GM23338 (cell line): ENCODE results near the gene CARD9. TPM values are rescaled to one million over a fixed set of nuclear protein-coding genes. Genes with fewer than 3 reads are reported as not detected.

Experiments
- ATAC-seq: fragments of 200-7000 bp; cut with Tn5 transposase; 3 replicates; pipeline ENCODE4 v1.9.1; 2020
- DNase-seq: peaks from one replicate; pipeline ENCODE4 v3.0.0-alpha.2; 2015; ENCODE audit warnings: low spot score
- H2AFZ ChIP-seq: fragments of 200-600 bp; sonication (generic); 2 replicates; pipeline ENCODE4 v1.8.0; 2016; ENCODE audit warnings: antibody characterized with exemption, mild to moderate bottlenecking, moderate library complexity
- H3F3A ChIP-seq: fragments of 200-600 bp; sonication (generic); replicated peaks from 2 replicates; pipeline ENCODE4 v1.8.0; 2017; ENCODE audit warnings: antibody characterized with exemption, mixed run types, low read depth
- H3K27ac ChIP-seq: fragments of 200-600 bp; sonication (generic); 2 replicates; pipeline ENCODE4 v1.6.1; 2016; ENCODE audit warnings: low read depth
- H3K27me3 ChIP-seq: fragments of 200-600 bp; sonication (generic); 2 replicates; pipeline ENCODE4 v1.8.0; 2016; ENCODE audit warnings: mild to moderate bottlenecking, mixed run types, moderate library complexity; ENCODE audit not compliant: insufficient read depth
- H3K36me3 ChIP-seq: fragments of 200-600 bp; sonication (generic); 2 replicates; pipeline ENCODE4 v1.8.0; 2016; ENCODE audit warnings: mild to moderate bottlenecking; ENCODE audit not compliant: insufficient read depth
- H3K4me1 ChIP-seq: fragments of 200-600 bp; sonication (generic); 2 replicates; pipeline ENCODE4 v1.8.0; 2016; ENCODE audit warnings: mild to moderate bottlenecking, moderate library complexity; ENCODE audit not compliant: insufficient read depth
- H3K4me2 ChIP-seq: fragments of 200-600 bp; sonication (generic); 2 replicates; pipeline ENCODE4 v1.7.1; 2017; ENCODE audit warnings: mixed run types
- H3K4me3 ChIP-seq: fragments of 200-600 bp; sonication (generic); 2 replicates; pipeline ENCODE4 v1.6.1; 2016; ENCODE audit warnings: mixed run types
- H3K79me2 ChIP-seq: fragments of 200-600 bp; sonication (generic); replicated peaks from 2 replicates; pipeline ENCODE4 v1.8.0; 2017; ENCODE audit warnings: mild to moderate bottlenecking; ENCODE audit not compliant: insufficient read depth
- H3K9me2 ChIP-seq: fragments of 200-600 bp; sonication (generic); 2 replicates; pipeline ENCODE4 v1.8.0; 2017; ENCODE audit not compliant: insufficient read depth
- H4K20me1 ChIP-seq: fragments of 200-600 bp; sonication (generic); replicated peaks from 2 replicates; pipeline ENCODE4 v1.8.0; 2017; ENCODE audit warnings: mild to moderate bottlenecking; ENCODE audit not compliant: insufficient read depth
- H3K27ac Mint-ChIP-seq: 2 replicates; pipeline ENCODE4 v1.8.0; 2020; ENCODE audit warnings: inconsistent platforms, mild to moderate bottlenecking, moderate library complexity, mixed read lengths
- H3K27me3 Mint-ChIP-seq: 3 replicates; pipeline ENCODE4 v1.8.0; 2022; ENCODE audit warnings: low read depth, mild to moderate bottlenecking, moderate library complexity, mixed read lengths, inconsistent platforms; ENCODE audit not compliant: insufficient read depth, poor library complexity
- H3K36me3 Mint-ChIP-seq: 3 replicates; pipeline ENCODE4 v1.8.0; 2021; ENCODE audit warnings: low read depth, mild to moderate bottlenecking, inconsistent platforms, moderate library complexity, mixed read lengths
- H3K4me1 Mint-ChIP-seq: 3 replicates; pipeline ENCODE4 v1.8.0; 2020; ENCODE audit warnings: mild to moderate bottlenecking, inconsistent platforms, mixed read lengths
- H3K4me3 Mint-ChIP-seq: 3 replicates; pipeline ENCODE4 v1.8.0; 2021; ENCODE audit warnings: moderate library complexity, mild to moderate bottlenecking, inconsistent platforms, mixed read lengths
- H3K9me3 Mint-ChIP-seq: 3 replicates; pipeline ENCODE4 v1.8.0; 2020; ENCODE audit warnings: moderate library complexity, mild to moderate bottlenecking, inconsistent platforms, mixed read lengths
- EZH2phosphoT487 ChIP-seq: fragments of 200-600 bp; sonication (generic); IDR thresholded peaks from one replicate; pipeline ENCODE4 v1.8.1; 2018; ENCODE audit warnings: antibody characterized with exemption; ENCODE audit not compliant: unreplicated experiment
- JUNB ChIP-seq: IDR thresholded peaks from one replicate; pipeline ENCODE4 v1.6.1; 2016; ENCODE audit warnings: antibody characterized with exemption; ENCODE audit not compliant: unreplicated experiment
- NANOG ChIP-seq: IDR thresholded peaks from 2 replicates; pipeline ENCODE4 v1.6.1; 2016; ENCODE audit warnings: antibody characterized with exemption, borderline replicate concordance
- POLR2AphosphoS5 ChIP-seq: IDR thresholded peaks from 2 replicates; pipeline ENCODE4 v1.6.1; 2016; ENCODE audit warnings: antibody characterized with exemption, low read depth
- STAT1 ChIP-seq: IDR thresholded peaks from one replicate; pipeline ENCODE4 v1.6.1; 2016; ENCODE audit warnings: antibody characterized with exemption; ENCODE audit not compliant: unreplicated experiment
- ZNF114 ChIP-seq: fragments of 250-450 bp; sonication (Bioruptor Pico); IDR thresholded peaks from 2 replicates; pipeline ENCODE4 v1.5.0; 2020; ENCODE audit warnings: mild to moderate bottlenecking, moderate library complexity
- ZNF331 ChIP-seq: fragments of 250-450 bp; sonication (Bioruptor Pico); IDR thresholded peaks from 2 replicates; pipeline ENCODE4 v1.5.0; 2020; ENCODE audit warnings: low read depth, mild to moderate bottlenecking, moderate library complexity
- polyA plus RNA-seq: library from polyadenylated mRNA; unstranded; fragments of >200 nt; fragmentation: Nextera tagmentation; extraction: Ambion mirVana; gene quantifications from 2 replicates; pipeline ENCODE4 v1.2.1, GENCODE V29; 2016
- total RNA-seq: library from RNA; depleted of rRNA; stranded (reverse); fragments of >200 nt; shearing (Covaris generic); gene quantifications from 2 replicates; pipeline ENCODE4 v1.2.3, GENCODE V29; 2014
- TF ChIP-seq, protein P1 (sequence below), 2 experiments: fragments of 200-600 bp in 1 of 2; sonication (generic) in 1 of 2; conservative IDR thresholded peaks; 2 replicates each; pipeline versions ENCODE4 v1.5.1 to v1.6.1; 2016 to 2017; ENCODE audit warnings: antibody characterized with exemption in 2 of 2, low read depth in 2 of 2, mild to moderate bottlenecking in 2 of 2, moderate library complexity in 1 of 2
- TF ChIP-seq, protein P2 (sequence below): IDR thresholded peaks from 2 replicates; pipeline ENCODE4 v1.6.1; 2016; ENCODE audit warnings: antibody characterized with exemption
- TF ChIP-seq, protein P3 (sequence below): fragments of 250-450 bp; sonication (Bioruptor Pico); IDR thresholded peaks from 2 replicates; pipeline ENCODE4 v1.5.0; 2020; ENCODE audit warnings: mild to moderate bottlenecking, moderate library complexity
- TF ChIP-seq, protein P4 (sequence below): IDR thresholded peaks from one replicate; pipeline ENCODE4 v1.6.1; 2018; ENCODE audit warnings: antibody characterized with exemption; ENCODE audit not compliant: unreplicated experiment

Gene CARD9
- total and polyA plus RNA-seq, 2 experiments from 2014 or later: 0.49 to 0.63 TPM

DNA sequence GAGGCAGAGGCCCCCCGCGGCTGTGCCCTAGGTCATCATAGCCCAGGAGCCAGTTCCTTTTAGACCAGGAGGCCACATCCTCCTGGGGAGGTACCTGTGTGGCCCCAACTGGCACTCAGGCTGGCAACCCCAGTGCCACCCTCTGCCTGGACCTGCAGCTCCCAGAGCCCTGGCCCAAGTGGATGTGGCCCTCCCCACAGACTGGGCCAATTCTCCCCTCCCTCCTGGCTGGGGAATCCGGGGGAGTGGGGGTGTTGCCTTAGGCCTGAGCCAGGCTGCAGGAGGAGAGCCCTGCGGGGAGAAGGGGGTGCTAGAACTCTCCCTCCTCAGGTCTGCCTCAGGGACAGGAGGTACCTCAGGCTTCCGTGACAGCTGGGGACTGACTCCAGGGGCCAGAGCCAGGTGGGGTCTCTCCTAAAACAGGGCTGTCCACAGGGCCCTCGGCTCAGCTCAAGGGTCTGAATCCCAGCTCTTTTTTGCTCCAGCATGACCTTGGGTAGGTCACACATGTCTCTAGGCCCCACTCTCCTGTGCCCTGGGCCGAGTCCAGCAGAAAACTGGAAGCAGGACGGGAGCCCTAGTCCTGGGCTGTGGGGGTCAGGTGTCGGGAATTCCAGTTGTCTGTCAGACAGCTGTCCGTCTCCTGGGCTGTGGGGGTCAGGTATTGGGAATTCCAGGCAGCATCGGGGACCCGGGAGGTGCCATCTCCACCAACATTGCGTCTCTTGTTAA is 19.5 kb downstream of the CARD9 start:
- Histone ChIP-seq H3K4me3 (no peak overlapping the region), H3K4me1 (no peaks in the 10 kb centered on the region), H3K4me2 (no peak overlapping the region), H3K9me2 (no peaks in the 10 kb centered on the region), H3K27ac (no peak overlapping the region), H2AFZ (no peak overlapping the region), H3K27me3 (no peaks in the 10 kb centered on the region), H3K79me2 (no peaks in the 10 kb centered on the region), H3F3A (no peaks in the 10 kb centered on the region), H4K20me1 (no peaks in the 10 kb centered on the region), H3K36me3 (no peaks in the 10 kb centered on the region)
- no peaks in the 10 kb centered on the region for H3K9me3 Mint-ChIP-seq
- DNase-seq (no peak), ATAC-seq (no peak)
- TF ChIP-seq ZNF114 (CRISPR knock-in tag) (no peak), EZH2phosphoT487 (no peak), POLR2AphosphoS5 (no peak), NANOG (no peak), JUNB (no peak), ZNF331 (CRISPR knock-in tag) (no peak), STAT1 (no peak)
- TF ChIP-seq, protein P1, sequence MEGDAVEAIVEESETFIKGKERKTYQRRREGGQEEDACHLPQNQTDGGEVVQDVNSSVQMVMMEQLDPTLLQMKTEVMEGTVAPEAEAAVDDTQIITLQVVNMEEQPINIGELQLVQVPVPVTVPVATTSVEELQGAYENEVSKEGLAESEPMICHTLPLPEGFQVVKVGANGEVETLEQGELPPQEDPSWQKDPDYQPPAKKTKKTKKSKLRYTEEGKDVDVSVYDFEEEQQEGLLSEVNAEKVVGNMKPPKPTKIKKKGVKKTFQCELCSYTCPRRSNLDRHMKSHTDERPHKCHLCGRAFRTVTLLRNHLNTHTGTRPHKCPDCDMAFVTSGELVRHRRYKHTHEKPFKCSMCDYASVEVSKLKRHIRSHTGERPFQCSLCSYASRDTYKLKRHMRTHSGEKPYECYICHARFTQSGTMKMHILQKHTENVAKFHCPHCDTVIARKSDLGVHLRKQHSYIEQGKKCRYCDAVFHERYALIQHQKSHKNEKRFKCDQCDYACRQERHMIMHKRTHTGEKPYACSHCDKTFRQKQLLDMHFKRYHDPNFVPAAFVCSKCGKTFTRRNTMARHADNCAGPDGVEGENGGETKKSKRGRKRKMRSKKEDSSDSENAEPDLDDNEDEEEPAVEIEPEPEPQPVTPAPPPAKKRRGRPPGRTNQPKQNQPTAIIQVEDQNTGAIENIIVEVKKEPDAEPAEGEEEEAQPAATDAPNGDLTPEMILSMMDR (conservative IDR thresholded peaks at IDR 0.05; ENCODE audit: low read depth in 2 of 2): no peak
- TF ChIP-seq, protein P2, sequence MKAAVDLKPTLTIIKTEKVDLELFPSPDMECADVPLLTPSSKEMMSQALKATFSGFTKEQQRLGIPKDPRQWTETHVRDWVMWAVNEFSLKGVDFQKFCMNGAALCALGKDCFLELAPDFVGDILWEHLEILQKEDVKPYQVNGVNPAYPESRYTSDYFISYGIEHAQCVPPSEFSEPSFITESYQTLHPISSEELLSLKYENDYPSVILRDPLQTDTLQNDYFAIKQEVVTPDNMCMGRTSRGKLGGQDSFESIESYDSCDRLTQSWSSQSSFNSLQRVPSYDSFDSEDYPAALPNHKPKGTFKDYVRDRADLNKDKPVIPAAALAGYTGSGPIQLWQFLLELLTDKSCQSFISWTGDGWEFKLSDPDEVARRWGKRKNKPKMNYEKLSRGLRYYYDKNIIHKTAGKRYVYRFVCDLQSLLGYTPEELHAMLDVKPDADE: no peak
- TF ChIP-seq, protein P3, sequence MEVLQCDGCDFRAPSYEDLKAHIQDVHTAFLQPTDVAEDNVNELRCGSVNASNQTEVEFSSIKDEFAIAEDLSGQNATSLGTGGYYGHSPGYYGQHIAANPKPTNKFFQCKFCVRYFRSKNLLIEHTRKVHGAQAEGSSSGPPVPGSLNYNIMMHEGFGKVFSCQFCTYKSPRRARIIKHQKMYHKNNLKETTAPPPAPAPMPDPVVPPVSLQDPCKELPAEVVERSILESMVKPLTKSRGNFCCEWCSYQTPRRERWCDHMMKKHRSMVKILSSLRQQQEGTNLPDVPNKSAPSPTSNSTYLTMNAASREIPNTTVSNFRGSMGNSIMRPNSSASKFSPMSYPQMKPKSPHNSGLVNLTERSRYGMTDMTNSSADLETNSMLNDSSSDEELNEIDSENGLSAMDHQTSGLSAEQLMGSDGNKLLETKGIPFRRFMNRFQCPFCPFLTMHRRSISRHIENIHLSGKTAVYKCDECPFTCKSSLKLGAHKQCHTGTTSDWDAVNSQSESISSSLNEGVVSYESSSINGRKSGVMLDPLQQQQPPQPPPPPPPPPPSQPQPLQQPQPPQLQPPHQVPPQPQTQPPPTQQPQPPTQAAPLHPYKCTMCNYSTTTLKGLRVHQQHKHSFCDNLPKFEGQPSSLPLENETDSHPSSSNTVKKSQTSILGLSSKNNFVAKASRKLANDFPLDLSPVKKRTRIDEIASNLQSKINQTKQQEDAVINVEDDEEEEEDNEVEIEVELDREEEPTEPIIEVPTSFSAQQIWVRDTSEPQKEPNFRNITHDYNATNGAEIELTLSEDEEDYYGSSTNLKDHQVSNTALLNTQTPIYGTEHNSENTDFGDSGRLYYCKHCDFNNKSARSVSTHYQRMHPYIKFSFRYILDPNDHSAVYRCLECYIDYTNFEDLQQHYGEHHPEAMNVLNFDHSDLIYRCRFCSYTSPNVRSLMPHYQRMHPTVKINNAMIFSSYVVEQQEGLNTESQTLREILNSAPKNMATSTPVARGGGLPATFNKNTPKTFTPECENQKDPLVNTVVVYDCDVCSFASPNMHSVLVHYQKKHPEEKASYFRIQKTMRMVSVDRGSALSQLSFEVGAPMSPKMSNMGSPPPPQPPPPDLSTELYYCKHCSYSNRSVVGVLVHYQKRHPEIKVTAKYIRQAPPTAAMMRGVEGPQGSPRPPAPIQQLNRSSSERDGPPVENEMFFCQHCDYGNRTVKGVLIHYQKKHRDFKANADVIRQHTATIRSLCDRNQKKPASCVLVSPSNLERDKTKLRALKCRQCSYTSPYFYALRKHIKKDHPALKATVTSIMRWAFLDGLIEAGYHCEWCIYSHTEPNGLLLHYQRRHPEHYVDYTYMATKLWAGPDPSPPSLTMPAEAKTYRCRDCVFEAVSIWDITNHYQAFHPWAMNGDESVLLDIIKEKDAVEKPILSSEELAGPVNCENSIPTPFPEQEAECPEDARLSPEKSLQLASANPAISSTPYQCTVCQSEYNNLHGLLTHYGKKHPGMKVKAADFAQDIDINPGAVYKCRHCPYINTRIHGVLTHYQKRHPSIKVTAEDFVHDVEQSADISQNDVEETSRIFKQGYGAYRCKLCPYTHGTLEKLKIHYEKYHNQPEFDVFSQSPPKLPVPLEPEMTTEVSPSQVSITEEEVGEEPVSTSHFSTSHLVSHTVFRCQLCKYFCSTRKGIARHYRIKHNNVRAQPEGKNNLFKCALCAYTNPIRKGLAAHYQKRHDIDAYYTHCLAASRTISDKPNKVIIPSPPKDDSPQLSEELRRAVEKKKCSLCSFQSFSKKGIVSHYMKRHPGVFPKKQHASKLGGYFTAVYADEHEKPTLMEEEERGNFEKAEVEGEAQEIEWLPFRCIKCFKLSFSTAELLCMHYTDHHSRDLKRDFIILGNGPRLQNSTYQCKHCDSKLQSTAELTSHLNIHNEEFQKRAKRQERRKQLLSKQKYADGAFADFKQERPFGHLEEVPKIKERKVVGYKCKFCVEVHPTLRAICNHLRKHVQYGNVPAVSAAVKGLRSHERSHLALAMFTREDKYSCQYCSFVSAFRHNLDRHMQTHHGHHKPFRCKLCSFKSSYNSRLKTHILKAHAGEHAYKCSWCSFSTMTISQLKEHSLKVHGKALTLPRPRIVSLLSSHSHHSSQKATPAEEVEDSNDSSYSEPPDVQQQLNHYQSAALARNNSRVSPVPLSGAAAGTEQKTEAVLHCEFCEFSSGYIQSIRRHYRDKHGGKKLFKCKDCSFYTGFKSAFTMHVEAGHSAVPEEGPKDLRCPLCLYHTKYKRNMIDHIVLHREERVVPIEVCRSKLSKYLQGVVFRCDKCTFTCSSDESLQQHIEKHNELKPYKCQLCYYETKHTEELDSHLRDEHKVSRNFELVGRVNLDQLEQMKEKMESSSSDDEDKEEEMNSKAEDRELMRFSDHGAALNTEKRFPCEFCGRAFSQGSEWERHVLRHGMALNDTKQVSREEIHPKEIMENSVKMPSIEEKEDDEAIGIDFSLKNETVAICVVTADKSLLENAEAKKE (CRISPR knock-in tag): no peak
- TF ChIP-seq, protein P4, sequence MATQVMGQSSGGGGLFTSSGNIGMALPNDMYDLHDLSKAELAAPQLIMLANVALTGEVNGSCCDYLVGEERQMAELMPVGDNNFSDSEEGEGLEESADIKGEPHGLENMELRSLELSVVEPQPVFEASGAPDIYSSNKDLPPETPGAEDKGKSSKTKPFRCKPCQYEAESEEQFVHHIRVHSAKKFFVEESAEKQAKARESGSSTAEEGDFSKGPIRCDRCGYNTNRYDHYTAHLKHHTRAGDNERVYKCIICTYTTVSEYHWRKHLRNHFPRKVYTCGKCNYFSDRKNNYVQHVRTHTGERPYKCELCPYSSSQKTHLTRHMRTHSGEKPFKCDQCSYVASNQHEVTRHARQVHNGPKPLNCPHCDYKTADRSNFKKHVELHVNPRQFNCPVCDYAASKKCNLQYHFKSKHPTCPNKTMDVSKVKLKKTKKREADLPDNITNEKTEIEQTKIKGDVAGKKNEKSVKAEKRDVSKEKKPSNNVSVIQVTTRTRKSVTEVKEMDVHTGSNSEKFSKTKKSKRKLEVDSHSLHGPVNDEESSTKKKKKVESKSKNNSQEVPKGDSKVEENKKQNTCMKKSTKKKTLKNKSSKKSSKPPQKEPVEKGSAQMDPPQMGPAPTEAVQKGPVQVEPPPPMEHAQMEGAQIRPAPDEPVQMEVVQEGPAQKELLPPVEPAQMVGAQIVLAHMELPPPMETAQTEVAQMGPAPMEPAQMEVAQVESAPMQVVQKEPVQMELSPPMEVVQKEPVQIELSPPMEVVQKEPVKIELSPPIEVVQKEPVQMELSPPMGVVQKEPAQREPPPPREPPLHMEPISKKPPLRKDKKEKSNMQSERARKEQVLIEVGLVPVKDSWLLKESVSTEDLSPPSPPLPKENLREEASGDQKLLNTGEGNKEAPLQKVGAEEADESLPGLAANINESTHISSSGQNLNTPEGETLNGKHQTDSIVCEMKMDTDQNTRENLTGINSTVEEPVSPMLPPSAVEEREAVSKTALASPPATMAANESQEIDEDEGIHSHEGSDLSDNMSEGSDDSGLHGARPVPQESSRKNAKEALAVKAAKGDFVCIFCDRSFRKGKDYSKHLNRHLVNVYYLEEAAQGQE: no peak
- no peaks in the 10 kb centered on the region for H3K36me3 Mint-ChIP-seq
- no peaks in the 10 kb centered on the region for H3K4me1 Mint-ChIP-seq
- H3K27ac Mint-ChIP-seq: no peak overlapping the region
- H3K4me3 Mint-ChIP-seq: no peak overlapping the region
- peaks cover 9% of the 10 kb centered on the region for H3K27me3 Mint-ChIP-seq
